LNCaP clone FGC (cell line): ENCODE measurements around the gene NLRP10.
A peak's percentile ranks its signal among the peaks of the same experiment; 100 is the strongest.

Experiments used
- DNase-seq: peaks from one replicate; pipeline ENCODE4 v3.0.0-alpha.2; 2011; ENCODE audit warnings: low read depth
- H3K4me3 ChIP-seq: 2 replicates; pipeline ENCODE4 v1.5.1; 2011; ENCODE audit warnings: mild to moderate bottlenecking, low read depth, low read length, control low read depth
- TF ChIP-seq, protein P1 (sequence below): IDR thresholded peaks from 2 replicates; pipeline ENCODE4 v1.5.1; 2012; ENCODE audit warnings: mild to moderate bottlenecking; ENCODE audit not compliant: control insufficient read depth, insufficient read depth; ENCODE audit errors: extremely low read depth

Gene NLRP10

DNA sequence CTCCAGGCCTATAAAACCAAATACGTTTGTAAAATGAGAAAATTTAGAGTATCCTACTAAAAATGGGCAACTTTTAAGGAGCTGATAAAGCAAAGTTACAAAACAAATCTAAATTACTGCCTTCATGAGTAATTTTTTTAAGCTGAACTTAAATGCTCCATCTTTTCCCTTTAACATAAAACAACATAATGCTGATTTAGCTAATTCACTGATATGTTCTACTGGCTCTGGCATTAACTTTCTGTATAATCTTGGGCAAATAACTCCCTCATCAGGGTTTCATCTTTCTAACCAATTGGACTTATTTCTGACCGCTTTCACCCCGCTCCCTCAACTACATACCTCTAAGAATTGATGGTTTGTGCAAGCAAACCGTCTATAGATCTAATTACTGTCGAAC is 24.1 kb downstream of the NLRP10 start:
- TF ChIP-seq, protein P1, sequence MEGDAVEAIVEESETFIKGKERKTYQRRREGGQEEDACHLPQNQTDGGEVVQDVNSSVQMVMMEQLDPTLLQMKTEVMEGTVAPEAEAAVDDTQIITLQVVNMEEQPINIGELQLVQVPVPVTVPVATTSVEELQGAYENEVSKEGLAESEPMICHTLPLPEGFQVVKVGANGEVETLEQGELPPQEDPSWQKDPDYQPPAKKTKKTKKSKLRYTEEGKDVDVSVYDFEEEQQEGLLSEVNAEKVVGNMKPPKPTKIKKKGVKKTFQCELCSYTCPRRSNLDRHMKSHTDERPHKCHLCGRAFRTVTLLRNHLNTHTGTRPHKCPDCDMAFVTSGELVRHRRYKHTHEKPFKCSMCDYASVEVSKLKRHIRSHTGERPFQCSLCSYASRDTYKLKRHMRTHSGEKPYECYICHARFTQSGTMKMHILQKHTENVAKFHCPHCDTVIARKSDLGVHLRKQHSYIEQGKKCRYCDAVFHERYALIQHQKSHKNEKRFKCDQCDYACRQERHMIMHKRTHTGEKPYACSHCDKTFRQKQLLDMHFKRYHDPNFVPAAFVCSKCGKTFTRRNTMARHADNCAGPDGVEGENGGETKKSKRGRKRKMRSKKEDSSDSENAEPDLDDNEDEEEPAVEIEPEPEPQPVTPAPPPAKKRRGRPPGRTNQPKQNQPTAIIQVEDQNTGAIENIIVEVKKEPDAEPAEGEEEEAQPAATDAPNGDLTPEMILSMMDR: no peak
- no peak overlapping the region for H3K4me3 ChIP-seq
- no peak for DNase-seq

DNA sequence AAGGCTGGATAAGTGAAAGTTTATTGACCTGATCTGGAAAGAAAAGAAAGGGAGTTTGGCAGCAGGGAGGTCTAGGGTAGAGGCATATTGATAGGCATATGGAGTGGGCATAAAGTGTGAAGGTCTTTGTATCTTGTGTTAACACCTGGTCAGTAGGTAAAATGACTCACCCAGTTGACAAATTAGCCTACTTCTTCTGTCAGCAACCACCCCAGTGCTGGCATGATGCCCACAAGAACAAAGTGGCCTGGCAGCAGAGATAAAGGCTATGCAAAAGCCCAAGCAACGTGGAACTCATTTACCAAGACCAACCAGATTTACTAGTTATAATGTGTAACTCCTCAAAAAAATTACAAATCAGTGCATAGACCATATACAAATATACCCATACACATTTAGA is 28.6 kb downstream of the NLRP10 start:
- TF ChIP-seq, protein P1: no peak
- peak; percentile 32 for DNase-seq
- no peak overlapping the region for H3K4me3 ChIP-seq

DNA sequence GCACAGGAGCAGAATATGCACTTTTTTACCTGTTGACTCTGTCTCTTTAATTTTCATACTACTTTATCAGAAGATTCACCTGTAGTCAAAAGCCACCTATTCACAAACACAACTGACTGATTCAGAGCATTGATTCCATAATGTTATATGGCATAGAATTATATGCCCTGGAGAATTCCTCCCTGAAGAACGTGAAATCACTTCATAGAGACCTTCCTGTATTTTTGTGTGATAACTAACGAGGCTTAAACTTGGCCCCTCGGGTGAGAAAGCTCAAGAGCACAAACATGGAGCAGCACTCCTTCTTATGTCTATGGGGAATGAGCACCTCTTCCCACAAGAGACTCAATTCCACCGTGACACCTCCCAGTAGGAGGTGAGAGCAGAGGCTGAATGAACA is 34.1 kb downstream of the NLRP10 start, which contains the start of gene OR10A6:
Gene OR10A6 (minus strand): TSS at position 101 of the 400 bp plus-strand sequence. CDS start 2,606 bp downstream, outside the sequence.
- TF ChIP-seq, protein P1: no peak
- no peak within 1 kb of the TSS for H3K4me3 ChIP-seq
- no peak for DNase-seq

DNA sequence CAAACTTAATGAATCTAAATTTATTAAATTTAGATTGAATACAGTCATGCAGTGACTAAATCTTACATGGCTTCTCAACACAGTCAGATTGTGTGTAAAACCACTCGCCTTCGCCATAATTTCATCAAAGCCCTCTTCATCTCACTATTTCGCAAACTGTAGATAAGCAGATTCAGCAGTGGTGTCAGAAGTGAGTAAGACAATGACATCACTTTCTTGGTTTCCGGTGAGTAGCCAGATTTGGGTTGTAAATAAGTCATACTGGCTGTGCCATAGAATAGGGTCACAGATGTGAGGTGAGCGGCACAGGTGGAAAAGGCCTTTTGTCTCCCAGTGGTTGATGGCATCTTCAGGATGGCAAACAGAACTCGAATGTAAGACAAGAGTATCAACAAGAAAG is 37.6 kb downstream of the NLRP10 start:
- TF ChIP-seq, protein P1: no peak
- DNase-seq: no peak
- H3K4me3 ChIP-seq: no peak overlapping the region

DNA sequence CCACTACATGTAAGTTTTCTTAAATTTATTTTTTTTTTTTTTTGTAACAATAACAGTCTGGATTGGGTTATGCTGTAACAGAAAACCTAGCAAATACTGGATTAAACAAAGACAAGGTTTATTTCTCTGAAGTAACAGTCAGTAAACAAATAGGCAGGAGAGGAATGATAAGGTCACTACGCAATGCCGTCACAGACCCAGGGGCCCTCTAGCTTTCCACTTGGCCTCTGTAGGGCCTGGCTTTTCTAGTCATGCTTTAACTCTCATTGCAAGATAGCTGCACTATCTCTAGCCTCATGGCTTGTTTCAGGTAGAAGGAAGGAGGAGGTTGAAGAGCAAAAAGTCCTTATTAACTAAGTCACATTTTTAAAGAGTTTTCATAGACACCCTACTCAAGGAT is 40.7 kb downstream of the NLRP10 start:
- H3K4me3 ChIP-seq: no peak overlapping the region
- TF ChIP-seq, protein P1: no peak
- DNase-seq: no peak

DNA sequence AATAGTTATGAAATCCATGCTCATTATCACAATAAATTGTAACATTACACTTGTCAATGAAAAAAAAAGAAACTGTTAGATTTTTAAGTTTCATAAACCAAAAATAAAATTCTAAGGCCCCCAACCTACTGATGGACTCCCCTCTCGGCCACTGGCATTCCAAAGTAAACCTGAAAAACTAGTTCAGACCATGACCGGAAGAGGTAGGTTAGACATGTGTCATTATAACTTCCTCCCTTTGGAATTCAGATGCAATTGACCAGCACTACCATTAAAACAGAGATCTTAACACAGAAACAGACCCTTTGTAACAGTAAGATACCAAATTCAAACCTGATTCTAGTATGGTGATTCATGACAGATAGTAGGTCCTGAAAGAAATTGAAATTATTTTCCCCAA is 47.1 kb downstream of the NLRP10 start:
- TF ChIP-seq, protein P1: no peak
- DNase-seq: no peak
- no peak overlapping the region for H3K4me3 ChIP-seq
